GM03348 (cell line): Measurements from ENCODE around the gene PDE6G.

Experiments
- DNase-seq: peaks from one replicate; pipeline ENCODE4 v3.0.0; 2012; ENCODE audit warnings: low spot score

Gene PDE6G

GRCh38 chr17:81662002-81662401 lies 5.7 kb upstream of the PDE6G start:
- no peak for DNase-seq

DNA sequence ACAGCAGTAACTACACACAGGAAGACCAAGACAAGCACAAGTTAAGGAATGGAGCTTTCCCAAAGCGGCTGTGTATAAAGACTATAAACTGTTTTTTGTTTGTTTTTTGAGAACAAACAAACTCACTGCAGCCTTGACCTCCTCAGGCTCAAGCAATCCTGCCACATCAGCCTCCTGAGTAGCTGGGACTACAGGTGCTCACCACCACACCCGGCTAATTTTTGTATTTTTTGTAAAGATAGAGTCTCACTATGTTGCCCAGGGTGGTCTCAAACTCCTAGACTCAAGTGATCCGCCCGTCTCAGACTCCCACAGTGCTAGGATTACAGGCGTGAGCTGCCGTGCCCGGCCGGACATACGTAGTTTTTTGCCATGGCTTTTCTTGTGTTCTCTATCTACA lies 4.1 kb upstream of the PDE6G start:
- no peak for DNase-seq

DNA sequence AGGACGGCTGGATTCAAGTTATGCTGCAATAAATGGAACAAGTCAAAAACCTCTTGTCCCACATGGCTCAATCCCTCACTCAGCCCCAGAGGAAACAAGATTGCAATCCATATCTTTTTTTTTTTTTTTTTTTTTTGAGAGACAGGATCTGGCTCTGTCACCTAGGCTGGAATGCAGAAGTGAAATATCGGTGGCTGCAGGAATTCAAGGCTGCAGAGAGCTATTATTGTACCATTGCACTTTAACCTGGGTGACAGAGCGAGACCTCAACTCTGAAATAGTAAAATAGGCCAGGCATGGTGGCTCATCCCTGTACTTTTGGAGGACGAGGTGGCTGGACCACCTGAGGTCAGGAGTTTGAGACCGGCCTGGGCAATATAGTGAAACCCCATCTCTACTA lies 2.7 kb upstream of the PDE6G start:
- no peak for DNase-seq

DNA sequence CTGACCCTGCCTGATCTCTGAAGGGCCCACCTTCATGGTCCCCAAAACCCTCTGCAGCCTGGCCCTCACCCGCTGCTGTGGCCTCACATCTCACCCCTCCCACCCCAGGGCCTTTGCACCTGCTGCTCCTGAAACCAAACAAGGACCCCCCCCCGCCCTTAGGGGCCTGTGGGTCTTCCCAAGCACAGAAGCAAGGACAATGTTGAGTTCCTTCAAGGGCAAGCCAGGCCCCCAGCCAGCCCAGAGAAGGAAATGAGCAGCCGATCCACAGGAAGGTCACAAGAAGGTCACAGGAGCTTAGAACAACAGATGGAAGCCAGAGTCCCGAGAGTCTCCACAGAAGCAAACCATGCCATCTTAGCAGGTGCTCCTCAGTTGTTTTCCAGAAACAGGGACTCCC lies 493 bp upstream of the PDE6G start:
- no peak for DNase-seq

DNA sequence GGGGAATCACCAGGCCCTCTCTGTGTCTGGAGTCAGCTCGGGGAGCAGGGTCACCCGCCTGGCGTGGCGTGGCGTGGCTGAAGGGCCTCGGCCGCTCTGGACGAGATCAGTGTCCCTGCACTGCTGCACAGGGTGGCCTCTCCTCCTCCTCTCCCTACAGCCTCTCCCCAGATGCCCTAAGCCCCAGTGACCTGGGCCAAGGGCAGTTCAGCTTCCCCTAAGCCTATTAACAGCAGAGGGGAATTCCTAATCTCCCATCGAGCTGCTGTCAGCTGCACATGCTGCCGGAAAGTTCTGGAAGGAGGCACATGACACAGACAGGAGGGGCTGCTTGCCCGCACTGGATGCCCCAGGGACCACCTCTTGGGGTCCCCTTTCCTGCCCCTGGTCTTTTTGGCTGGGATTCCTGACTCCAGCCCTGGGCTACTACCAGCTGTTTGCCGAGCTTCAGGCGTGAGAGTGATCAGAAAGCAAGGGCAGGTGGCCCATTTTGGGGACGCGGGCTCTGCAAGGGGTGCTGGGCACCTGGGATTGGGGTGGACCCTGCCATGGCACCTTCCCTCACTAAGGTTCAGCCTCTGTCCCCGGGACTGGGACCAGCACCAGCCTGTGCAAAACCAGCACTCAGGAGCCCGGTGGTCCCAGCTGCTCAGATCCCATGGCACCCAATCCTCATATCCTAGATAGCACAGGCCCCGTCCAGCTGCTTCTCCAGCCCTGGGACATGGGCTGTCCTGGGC lies 794 bp downstream of the PDE6G start:
- DNase-seq = no peak

- DNase-seq = no peak
Measured at GRCh38 chr17:81652906-81653771, 3.2 kb downstream of the PDE6G start.

DNA sequence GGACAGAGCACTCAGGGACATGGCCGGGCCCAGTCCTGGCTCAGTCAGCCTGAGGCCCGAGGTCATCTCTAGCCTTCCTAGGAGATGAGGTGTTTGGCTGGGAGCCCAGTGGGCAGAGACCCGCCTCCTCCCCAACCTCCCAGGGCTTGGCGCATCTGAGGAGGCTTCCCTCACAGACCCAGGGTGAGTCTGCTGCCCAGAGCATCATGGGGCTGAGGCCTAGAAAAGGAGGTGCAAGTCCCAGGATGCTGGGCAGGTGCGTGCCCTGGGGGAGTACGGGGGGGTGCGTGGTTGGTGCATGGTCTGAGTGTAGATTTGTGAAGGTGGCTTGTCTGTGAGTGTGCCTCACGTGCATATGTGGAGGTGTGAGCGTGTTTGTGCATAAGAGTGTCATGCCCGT lies 4.7 kb downstream of the PDE6G start:
- peak; percentile 57 for DNase-seq

- DNase-seq = no peak
Measured at GRCh38 chr17:81650951-81651350, 5.4 kb downstream of the PDE6G start.

DNA sequence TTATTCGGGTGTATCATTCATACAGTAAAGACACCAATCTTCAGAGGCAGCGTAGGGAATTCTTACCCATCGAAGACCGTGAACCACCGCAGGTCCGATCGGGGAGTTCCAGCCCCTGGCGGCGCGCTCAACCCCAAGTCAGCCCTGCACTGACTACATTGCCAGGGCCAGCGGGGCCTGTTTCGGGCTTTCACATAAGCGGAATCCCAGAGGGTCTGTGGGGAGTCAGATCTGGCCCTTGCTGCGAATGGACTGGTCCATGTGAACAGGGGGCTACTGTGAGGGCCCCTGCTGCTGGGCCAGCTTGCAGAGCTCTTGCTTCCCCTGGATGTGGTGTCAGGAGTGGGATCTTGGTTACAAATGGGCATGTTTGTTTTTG lies 7.6 kb downstream of the PDE6G start:
- DNase-seq = no peak

DNA sequence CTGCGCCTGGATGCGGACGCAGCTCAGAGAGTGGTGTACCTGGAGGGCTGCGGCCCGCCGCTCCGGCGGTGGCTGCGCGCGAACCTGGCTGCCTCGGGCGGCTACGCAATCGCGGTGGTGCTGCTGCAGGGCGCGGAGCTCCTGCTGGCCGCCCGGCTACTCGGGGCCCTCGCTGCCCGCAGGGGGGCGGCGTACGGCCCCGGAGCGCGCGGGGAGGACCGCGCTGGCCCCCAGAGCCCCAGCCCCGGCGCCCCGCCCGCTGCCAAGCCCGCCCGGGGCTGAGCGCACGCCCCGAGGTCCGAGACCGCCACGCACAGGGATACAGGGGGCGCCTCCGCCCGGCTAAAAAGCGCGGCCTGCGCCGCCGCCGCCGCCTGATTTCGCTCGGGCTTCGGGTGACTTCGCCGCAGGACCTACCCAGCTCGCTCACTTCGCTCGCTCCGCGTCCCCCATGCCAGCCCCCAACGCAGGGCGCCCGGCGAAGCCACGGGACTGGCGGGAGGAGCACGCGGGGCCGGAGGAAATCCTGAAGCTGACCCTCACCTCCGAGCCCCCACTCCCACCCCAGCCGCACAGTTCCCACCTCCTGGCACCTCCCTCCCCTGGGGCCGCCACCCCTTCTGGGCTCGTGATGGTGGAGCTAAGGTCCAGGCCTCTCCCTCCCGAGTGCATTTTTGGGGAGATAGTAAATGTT lies 8.2 kb downstream of the PDE6G start:
- no peak for DNase-seq

DNA sequence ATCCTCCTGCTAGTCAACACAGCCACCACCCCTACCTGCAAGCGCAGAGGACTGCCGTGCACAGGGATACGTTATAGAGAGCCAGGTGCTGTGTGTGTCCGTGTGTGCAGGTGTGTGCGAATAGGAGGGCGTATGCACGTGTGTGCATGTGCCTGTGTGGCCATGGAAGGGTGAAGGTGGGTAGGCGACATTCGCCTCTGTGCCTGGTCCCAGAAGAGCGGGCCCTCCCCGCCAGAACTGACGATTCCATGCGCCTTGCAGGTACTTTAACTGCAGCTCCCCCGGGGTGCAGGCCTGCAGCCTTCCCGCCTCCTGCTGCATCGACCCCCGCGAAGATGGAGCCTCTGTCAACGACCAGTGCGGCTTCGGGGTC lies 8.7 kb downstream of the PDE6G start:
- DNase-seq = no peak

DNA sequence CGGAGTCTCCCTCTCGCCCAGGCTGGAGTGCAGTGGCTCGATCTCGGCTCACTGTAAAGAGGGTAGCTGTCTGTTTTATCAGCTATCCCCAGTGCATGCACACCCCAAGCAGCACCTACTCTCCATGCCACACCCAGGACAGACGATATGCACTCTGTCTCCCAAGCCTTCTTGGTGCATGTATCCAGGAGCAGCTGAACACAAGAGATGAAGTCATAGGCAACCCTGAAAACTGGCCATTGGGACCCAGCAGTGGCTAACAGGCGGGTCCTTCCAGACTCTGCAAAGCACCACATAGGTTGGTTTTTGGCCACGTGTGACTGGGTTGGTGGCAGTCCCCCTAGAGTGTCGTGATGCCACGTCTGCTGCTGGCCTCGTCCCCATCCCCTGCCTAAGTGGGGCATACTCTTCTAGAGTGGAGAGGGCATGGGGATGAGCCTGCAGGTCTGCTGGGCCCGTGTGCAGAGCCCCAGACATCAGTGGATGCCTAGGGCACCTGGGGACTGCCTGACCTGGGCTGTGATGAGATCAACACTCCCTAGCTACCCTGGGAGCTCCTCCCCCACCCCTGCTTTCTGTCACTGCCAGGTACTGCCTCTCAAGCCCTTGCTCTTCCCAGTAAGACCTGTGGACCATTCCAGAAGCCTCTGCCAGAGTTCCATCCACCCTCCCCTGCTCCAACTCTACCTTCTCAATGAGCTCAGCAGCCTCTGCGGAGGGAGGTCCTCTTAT lies 9.3 kb downstream of the PDE6G start:
- no peak for DNase-seq

DNA sequence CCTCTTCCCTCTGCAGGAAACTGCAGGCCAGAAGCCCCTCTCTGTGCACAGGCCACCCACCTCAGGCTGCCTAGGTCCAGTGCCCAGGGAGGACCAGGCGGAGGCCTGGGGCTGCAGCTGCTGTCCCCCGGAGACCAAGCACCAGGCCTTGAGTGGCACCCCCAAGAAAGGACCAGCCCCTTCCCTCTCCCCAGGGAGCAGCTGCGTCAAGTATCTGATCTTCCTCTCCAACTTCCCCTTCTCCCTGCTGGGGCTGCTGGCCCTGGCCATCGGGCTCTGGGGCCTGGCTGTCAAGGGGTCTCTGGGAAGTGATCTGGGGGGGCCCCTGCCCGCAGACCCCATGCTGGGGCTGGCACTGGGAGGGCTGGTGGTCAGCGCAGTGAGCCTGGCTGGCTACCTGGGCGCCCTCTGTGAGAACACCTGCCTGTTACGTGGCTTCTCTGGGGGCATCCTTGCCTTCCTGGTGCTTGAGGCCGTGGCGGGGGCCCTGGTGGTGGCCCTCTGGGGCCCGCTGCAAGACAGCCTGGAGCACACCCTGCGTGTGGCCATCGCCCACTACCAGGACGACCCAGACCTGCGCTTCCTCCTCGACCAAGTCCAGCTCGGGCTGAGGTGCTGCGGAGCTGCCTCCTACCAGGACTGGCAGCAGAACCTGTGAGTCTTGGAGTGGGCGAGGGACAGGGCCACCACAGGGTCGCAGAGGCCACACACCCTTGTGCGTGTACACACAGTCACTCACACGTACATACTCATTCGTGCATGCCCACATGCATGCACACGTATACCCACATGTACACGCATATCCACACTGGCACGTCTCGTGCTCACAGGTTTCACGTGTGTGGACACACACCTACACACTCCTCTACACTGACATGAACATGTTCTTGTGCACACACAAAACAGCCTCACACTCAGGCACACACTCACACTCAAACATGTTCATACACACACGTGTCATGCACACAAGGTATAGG lies 11.1 kb downstream of the PDE6G start:
- no peak for DNase-seq

DNA sequence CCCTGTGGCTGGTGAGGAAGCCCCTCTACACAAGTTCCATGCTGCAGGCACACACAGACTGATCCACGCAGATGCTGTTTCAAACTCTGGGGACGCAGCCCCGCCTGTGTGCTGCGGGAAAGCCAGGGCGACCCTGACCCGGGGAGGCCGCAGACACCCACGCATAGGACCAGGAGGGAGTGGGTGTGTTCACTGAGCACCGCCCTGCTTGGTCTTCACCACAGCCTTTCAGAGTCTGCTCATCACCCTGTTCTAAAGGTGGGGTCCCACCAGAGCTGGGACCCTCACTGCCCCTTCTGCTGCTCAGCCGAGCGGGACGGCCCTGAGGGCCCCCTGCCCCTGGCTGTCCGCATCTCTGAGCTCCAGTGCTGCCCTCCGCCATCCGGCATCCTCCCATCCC lies 11.8 kb downstream of the PDE6G start:
- no peak for DNase-seq

- peak; percentile 92 for DNase-seq
Measured at GRCh38 chr17:81641825-81642489, 14.4 kb downstream of the PDE6G start.

- no peak for DNase-seq
Measured at GRCh38 chr17:81640011-81640410, 16.3 kb downstream of the PDE6G start.

- no peak for DNase-seq
Measured at GRCh38 chr17:81638683-81639082, 17.7 kb downstream of the PDE6G start.

GRCh38 chr17:81636505-81637288 lies 19.6 kb downstream of the PDE6G start, which contains the start of the genes NPLOC4 and TSPAN10:
NPLOC4 (minus strand) TSS chr17:81637112; CDS start chr17:81636930, 182 bp downstream.
TSPAN10 (plus strand) TSS chr17:81637196; CDS start chr17:81642413, 5,217 bp downstream.
- DNase-seq = peak; percentile 99

DNA sequence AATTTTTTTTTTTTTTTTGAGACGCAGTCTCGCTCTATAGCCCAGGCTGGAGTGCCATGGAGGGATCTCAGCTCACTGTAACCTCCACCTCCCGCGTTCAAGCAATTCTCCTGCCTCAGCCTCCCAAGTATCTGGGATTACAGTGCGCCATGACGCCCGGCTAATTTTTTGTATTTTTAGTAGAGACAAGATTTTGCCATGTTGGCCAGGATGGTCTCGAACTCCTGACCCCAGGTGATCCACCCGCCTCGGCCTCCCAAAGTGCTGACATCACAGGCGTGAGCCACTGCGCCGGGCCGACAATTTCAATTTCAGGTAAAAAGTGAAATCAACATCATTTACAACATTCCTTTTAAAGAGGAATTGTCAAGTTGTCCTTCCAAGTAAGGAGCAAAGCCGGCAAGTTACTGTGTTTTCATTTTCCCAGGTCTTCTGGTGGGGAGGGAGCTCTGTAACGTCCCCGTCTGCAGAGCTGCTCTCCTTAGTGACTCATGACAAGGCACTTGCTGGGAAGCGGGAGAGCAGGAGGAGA lies 20.3 kb downstream of the PDE6G start:
- no peak for DNase-seq
